HG03039 (cell line): ENCODE results near the gene RASGEF1B.
A peak's percentile ranks its signal among the peaks of the same experiment; 100 is the strongest.
"Not testable (repeated sequence)": the region's sequence is repeated elsewhere in the genome, so short reads cannot be mapped to it uniquely, and the experiment has no call there.

Experiments
- ATAC-seq: cut with Tn5 transposase; IDR thresholded peaks from one replicate; pipeline ENCODE4 v1.9.1; 2021; ENCODE audit warnings: mild to moderate bottlenecking, moderate library complexity; ENCODE audit not compliant: unreplicated experiment

RASGEF1B gene

DNA sequence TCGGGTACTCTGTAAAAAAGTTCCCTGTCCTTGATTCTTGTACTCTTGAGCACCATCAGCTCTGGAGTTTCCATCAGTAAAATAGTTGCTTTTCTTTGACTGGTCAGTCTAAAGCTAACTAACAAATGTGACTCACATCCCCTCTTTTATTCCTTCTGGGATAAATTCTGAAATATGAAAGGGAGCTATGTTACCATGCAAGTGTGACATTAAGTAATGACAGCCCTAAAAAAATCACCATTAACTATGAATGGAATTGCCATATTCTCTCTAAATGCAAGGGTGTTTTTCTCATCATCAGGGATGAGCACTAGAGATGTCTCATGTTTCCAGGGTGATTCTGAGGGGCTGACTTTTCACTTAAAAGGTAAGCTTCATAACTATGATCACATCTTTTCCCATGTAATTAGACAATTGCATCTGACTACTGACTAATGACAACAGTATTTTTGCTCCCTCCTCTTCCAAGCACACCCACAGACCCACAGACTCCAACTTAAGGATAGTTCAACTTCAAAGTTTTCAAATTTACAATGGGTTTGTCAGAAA, 26.9 kb upstream of the RASGEF1B start:
- no peak for ATAC-seq

DNA sequence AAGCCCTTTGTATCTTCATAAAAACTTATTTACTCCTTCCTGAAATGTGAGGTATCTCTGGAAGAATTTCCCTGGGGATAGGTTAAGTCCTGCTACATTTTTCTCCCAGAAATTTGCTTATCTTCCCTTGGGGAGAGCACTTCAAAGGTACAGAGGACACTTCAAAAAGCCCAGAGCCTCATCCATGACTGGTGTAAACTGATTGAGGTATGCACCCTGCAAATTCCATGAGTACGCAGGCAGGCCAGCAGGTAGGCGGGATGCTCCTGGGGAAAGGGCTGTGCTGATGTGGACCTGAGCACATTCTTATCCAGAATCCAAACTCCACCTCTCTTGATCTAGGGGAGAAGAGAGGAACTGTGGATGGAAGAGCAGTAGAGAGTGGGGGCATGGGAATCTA, 26.3 kb upstream of the RASGEF1B start:
- no peak for ATAC-seq

DNA sequence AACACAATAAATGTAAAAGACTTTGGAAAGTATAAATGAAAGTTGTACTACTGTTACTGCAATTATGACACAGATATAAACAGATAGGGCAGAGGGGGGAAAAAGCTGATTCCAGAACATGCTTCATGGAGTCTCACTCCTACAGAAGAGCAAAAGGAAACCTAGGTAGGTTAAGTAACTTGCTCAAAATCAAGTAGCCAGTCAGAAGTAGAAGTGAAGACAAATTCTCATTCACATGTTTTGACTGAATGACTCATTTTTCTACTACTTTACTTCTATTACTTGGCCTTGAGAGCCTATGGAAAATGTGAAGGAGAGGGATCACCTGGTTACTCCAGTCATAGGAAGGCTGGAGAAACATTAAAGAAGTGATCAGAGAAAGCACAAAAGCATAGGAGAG, 23.6 kb upstream of the RASGEF1B start:
- ATAC-seq, result no peak

DNA sequence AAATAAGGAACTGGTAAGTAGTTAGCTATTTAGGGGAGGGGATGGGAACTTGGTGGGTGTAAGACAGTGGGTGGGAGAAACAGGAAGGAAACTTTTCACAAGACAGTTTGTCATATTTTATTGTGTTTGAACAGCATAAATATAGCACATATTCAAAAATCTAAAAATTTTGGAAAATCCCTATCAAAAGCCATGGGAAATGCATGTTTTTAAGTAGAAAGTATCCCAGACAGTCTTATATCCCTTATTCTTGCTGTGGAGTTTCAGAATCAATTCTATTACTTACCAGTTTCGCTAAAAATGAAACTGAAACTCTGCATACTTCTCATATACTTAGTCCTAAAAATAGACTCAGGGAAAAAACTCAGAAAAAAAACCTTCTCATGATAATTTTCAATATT, 22.3 kb upstream of the RASGEF1B start:
- ATAC-seq, result peak; percentile 68

DNA sequence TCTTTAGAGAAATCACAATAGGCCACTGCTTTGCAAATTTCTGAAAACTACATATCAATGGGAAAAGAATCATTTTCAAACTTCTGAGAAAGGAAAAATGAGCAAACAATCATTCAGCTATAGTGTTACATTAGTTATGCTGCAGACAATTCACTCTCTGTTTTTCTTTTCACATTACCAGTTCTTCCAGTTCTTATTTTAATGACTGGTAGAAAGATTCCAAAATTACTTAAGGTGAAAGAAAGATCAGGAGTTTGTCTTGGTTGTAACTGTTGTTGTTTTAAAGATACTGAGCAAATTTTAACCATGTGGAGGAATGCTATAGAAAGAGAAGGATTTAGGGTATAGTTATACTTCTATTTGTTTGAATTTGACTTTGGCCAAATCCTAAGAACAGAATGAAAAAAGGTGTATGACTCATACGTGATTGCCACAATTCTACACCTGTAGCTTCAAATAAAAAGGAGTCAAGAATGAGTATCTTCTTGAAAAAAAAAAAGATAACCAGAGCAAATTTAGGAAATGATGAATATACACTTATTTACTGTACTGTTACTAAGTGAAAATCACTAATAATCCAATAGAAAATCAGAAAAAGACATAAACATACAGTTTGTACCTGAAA, 21.0 kb upstream of the RASGEF1B start:
- no peak for ATAC-seq

DNA sequence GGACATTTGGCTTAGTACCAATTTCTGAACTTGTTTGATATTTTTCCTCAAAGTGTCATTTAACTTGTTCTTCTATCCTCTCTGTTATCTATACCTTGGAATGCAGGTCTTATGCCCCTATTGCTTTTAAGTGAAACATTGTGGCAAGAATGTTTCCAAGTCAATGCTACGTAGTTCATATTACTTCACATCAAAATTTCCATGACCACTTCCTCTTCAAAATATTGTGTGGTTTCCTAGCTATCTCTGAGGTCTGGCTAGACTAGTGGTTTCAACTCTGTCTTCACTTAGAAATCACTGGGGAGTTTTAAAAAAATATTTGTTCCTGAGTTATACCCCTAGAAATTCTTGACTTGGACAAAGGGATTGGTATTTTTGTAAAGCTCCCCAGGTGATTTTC, 20.2 kb upstream of the RASGEF1B start:
- ATAC-seq, result no peak

DNA sequence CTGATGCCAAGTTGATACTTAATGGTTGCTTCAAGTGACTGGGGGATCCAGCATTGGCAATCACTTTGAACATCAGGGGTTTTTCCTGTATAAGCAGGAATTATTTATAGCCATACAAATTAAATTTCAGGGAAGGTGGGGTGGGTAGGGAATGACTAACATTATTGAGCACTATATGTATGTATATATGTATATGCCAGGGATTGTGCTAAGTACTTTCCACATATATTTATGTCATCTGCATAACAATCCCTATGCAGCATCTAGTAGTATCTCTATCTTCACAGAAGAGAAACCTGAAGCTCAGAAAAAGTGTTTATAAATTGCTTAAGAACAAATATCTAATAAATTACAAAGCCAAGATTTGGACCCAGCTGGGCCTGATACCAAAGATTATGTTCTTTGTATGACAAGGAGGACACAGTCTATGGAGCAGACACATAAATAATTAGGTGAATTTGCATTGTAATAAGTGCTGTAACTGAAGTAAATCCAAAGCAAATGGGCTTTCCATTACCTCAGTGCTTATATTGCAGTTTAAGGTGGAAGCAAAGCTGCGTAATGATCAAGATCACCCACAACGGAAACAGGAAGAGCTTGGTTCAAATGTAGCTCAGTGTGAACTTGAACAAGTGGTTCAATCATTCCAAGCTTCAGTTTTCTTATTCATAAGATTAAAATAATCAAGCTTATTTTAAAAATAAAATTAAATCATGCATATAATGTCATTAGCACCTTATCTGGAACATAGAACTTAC, 18.9 kb upstream of the RASGEF1B start:
- no peak for ATAC-seq

DNA sequence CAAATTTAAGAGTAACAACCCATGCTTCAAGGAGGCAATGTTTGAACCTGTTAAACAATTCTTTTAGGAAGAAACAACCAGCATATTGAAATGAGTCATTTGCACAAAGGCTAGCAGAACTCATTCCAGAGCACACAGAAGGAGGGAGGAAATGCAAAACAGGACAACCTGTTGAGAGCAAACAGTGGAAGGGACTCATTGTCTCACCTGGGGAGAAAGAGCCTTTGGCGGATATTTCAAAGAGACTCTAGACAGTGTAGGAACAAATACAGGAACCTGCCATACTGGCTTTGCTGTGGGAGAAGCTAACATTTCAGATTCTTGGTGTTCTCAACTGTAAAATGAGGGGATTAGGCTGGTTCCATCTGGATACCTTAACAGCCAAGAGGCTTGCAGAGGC, 14.8 kb upstream of the RASGEF1B start:
- no peak for ATAC-seq

DNA sequence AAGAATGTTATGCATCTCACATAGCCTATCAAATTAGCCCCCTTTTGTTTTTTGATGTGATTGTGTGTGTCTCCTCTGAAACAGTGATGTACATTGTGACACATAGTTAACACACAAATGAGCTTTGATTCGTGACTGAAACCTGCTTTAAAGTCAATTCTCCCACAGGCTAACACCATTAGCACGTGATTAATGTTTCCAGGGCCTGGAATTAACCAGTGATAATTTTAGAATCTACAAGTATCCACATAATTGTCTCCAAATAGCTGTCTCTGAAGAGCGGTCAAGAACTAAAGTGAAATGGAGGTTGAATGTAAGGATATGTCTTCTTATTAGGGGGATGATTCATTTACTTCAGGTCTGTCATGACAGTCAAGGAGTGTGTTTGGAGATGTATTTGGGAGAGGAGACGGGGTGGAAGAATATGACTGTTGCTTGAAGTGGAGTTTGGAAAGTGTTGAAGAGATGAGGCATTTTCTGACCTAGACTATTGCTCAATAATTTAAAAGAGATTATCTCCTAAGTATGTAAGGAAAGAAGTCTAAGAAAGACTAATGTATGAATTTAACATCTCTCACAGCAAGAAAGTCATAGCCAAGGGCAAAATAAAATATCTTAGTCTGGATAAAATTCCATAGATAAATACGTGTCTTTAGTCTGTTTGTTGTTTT, 13.7 kb upstream of the RASGEF1B start:
- ATAC-seq, result no peak

DNA sequence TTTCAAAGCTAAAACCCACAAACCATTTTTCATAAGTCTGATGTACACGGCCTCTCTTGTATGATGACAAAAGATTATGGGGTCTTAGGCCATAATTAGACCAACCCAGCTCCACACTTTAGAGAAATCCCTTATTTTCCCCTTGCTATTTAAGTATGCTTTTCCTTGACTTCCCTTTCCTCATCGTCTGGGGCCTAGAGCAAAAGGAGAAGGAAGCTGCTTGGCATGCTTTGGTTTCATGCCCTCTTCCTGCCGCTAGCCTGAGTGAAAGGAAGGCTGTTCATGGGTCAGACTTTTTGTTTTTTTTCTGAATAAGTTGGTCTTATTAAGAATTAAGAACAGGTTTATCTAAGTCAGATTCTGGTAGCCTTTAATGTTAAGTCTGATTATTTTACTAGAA, 10.6 kb upstream of the RASGEF1B start:
- ATAC-seq, result no peak

DNA sequence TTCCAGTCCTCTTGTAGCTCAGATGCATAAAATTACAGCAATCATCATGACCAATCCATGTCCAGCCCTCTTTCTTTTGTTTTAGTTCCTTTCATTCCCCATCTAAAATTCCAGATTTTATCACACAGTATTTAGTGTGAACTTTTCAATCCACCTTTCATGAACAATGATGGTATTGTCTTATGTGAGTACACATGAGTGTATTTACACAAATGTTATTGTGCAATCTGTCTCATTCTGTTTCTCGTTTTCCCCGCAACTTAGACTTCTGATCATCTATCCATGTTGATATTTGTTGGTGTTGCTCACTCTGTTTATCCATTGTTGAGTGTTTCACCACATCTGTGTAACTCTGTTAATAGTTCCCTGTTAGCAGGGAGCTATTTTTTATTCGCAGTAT, 9.4 kb upstream of the RASGEF1B start:
- no peak for ATAC-seq

DNA sequence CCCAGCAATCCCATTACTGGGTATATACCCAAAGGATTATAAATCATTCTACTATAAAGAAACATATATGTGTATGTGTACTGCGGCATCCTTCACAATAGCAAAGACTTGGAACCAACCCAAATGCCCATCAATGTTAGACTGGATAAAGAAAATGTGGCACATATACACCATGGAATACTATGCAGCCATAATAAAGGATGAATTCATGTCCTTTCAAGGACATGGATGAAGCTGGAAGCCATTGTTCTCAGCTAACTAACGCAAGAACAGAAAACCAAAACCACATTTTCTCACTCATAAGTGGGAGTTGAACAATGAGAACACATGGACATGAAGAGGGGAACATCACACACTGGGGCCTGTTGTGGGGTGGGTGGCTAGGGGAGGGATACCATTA, 7.9 kb upstream of the RASGEF1B start:
- not testable (repeated sequence) for ATAC-seq

DNA sequence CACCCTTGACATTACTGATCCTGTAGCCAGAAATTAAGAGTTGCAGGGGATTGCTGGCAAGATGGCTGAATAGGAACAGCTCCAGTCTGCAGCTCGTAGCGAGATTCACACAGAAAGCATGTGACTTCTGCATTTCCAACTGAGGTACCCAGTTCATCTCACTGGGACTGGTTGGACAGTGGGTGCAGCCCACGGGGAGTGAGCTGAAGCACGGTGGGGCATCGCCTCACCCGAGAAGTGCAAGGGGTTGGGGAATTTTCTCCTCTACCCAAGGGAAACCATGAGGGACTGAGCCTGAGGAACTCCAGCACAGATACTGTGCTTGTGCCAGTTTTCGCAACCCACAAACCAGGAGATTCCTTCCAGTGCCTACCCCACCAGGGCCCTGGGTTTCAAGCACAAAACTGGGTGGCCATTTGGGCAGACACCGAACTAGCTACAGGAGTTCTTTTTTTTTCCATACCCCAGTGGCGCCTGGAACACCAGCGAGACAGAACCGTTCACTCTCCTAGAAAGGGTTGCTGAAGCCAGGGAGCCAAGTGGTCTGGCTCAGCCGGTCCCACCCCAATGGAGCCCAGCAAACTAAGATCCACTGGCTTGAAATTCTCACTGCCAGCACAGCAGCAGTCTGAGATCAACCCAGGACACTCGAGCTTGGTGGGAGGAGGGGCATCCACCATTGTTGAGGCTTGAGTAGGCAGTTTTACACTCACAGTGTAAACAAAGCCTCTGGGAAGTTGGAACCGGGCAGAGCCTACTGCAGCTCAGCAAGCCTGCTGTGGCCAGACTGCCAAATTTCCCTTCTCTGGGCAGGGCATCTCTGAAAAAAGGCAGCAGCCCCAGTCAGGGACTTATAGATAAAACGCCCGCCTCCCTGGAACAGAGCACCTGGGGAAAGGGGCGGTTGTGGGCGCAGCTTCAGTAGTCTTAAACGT, 1.9 kb upstream of the RASGEF1B start:
- not testable (repeated sequence) for ATAC-seq

DNA sequence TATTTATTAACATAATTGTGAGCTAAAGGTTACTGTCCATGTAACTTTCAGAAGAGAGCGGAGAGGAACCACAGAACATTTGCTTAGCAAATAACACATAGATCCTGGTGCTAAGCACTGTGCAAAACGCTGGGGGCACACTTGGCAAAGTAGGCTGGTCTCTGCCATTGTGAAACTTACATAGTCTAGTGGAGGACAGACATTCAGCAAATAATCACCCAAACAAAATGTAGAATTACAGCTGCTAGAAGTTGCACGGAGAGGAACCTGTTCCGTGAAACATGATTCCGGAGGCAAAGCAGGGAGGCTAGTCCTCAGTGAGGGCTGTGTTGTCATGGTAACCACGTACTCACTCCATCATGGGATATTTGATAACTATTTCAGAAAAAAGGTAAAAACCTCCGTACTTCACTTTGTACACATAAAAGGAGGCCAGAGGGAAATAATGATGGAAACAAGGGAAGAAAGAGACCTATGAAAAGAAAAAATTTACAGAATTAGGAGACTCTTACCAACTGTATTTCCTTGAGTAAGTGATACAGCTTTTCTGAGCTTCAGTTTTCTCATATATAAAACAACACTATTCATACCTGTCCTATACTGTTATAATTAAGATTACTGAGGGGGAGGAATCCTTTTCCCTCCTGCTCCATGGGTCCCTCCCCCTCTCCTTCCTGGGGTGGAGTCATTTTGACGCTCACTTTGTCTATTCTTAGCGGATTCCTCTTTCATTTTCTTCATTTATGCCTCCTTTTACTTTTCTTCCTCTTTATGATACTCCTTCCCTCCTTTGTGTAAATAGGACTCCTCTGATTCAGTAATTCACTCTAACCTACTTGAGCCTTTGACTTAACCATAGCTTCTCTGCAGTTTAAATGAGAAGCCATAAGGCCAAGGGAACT, 825 bp upstream of the RASGEF1B start:
- ATAC-seq, result peak; percentile 49

DNA sequence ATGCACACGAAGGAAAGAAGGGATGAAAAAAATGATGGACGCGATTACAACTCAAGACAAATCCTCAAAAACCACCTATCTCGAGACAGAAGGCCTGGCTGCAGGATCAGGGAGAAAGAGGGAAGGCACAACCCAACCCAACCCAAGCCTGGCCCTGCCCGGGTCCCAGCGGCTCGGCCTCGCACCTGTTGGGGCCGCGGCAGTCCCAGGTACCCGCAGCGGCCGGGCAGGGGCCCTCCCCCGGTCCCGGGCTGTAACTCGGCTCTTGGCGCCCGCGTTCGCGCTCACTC, 464 bp downstream of the RASGEF1B start:
- no peak for ATAC-seq

DNA sequence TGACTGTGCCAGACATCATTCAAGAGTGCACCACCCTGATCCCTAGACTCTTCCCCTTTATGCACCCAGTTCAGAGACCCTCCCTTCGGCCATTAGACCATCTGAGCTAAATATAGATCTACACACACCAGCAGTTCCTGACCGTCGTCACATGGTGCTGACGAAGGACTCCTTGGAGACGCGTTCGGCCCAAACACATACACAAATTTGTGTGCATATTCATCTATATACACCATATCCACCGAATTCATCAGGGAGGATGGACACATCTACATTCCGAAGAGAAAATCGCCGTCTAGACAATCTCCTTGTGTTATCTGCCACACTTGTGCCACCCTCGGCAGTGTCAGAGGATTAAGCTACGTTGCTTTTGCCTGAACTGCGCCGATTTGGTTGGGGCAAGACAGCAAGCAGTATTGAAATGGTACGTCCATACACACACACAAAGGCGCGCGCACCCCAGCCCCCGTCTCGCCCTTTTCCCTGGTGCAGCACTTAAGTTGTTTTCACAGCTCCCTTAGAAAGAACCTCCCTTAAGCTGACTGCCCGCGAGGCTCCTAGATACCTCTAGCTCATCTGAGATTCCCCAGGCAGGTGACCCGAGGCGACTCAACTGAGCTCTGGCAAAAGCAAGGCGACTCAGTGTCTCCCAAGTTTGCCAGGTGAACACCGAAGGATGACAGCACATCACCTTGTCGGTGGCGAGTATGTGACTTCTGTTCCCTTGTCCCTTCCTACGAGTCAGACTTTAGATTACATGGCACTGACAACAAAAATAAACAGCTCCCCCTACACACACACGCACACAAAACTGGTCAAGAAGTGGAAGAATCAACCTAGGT, 1.0 kb downstream of the RASGEF1B start:
- no peak for ATAC-seq

DNA sequence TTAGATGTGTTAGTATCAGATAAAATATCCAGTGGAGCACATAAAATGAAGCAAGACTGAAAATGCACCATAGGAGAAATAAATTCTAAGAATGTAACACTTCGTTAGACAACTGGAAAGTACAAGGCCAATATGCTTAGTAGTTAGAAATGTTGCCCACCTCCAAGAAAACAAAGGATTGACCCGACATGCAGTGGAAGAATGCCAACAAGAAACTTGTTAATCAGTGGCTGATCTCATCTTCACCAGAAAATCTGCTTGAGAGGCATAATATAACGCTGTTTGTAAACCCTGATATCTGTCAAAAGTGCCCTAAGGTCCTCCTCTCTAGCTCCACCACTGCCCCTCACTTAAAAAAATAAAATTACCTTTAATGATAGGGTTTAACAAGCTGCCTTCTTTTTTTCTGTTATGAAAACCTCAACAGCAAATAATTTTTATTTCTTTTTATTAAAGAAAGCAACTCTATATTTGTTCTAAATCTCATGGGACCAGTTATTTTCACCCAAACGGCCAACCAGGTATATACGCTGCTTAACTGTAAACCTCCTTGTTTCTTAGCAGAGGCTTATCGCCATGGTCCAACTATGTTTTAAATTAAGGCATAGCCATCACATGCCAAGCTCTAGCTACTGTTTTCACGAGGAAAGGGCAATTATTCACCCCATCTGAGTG, 1.8 kb downstream of the RASGEF1B start:
- ATAC-seq, result no peak

DNA sequence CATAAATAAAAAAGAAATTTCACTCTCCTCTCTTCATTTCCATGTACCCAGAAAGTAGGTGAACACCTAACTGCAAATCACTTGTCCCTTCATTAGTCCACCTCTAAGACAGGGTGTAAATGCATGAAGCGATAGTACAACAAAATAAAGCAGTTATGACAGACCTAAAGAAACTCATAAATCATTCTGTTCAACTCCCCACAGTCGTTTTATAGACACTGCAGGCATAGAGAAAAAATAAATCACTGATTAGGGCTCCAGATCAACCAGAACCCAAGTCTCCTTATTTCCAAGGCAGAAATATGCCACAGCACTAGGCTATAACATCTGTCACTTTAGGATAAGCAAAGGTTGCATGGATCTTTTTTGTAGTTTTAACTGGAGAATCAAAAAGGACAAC, 3.0 kb downstream of the RASGEF1B start:
- ATAC-seq, result no peak

DNA sequence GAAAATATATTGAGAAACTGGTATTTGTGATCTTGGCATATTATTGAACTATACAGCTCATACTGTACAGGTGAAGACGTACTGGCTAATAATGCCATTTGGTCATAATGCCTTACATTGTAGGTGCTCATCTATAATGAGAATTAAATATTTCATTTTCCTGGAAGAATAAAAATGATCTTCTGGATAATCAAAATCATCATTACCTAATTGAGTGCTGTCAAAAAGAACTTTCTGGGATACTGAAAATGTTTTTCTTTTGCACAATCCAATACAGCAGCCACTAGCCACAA, 4.1 kb downstream of the RASGEF1B start:
- ATAC-seq, result no peak
